ENCODE results near the gene PASD1.
"Not testable (repeated sequence)": the region's sequence is repeated elsewhere in the genome, so short reads cannot be mapped to it uniquely, and the experiment has no call there.

PASD1 gene

GRCh38 chrX:151621422-151621821, 57.9 kb downstream of the PASD1 start:
- DNase-seq (ENCODE audit: low spot score): no peak

GRCh38 chrX:151624677-151625076, 61.2 kb downstream of the PASD1 start:
- DNase-seq (ENCODE audit: low spot score): no peak

- DNase-seq (ENCODE audit: low spot score): no peak
Observed at GRCh38 chrX:151631822-151632221, 68.3 kb downstream of the PASD1 start.

GRCh38 chrX:151633157-151633556, 69.7 kb downstream of the PASD1 start:
- DNase-seq (ENCODE audit: low spot score): no peak

GRCh38 chrX:151634937-151635336, 71.5 kb downstream of the PASD1 start:
- DNase-seq (ENCODE audit: low spot score): no peak

- DNase-seq (ENCODE audit: low spot score): no peak
Observed at GRCh38 chrX:151641564-151641963, 78.1 kb downstream of the PASD1 start.

- DNase-seq (ENCODE audit: low spot score): no peak
Observed at GRCh38 chrX:151675121-151675746, 111.8 kb downstream of the PASD1 start.

- DNase-seq (ENCODE audit: low spot score): no peak
Observed at GRCh38 chrX:151676196-151676595, 112.7 kb downstream of the PASD1 start.

- no peak for DNase-seq (ENCODE audit: low spot score)
Observed at GRCh38 chrX:151679798-151680402, 116.4 kb downstream of the PASD1 start.

- peak; percentile 15 for DNase-seq (ENCODE audit: low spot score)
Observed at GRCh38 chrX:151680805-151681204, 117.3 kb downstream of the PASD1 start.

- DNase-seq (ENCODE audit: low spot score): no peak
Observed at GRCh38 chrX:151687635-151688034, 124.2 kb downstream of the PASD1 start.

- DNase-seq (ENCODE audit: low spot score): no peak
Observed at GRCh38 chrX:151688695-151689094, 125.2 kb downstream of the PASD1 start.

GRCh38 chrX:151692825-151693224, 129.3 kb downstream of the PASD1 start:
- DNase-seq (ENCODE audit: low spot score): no peak

- DNase-seq (ENCODE audit: low spot score): no peak
Observed at GRCh38 chrX:151694121-151694520, 130.6 kb downstream of the PASD1 start.

GRCh38 chrX:151694661-151695582, 131.4 kb downstream of the PASD1 start, which contains the start of gene PRRG3:
TSS of gene PRRG3 (plus strand) at chrX:151695458. CDS start at chrX:151698815, 3,357 bp downstream.
- no peak for DNase-seq (ENCODE audit: low spot score)

GRCh38 chrX:151695583-151696340, 132.3 kb downstream of the PASD1 start:
- no peak for DNase-seq (ENCODE audit: low spot score)

- not testable (repeated sequence) for DNase-seq (ENCODE audit: low spot score)
Observed at GRCh38 chrX:151697082-151697481, 133.6 kb downstream of the PASD1 start.

GRCh38 chrX:151697522-151697921, 134.0 kb downstream of the PASD1 start:
- DNase-seq (ENCODE audit: low spot score): no peak

- DNase-seq (ENCODE audit: low spot score): no peak
Observed at GRCh38 chrX:151698485-151698884, 135.0 kb downstream of the PASD1 start.

- DNase-seq (ENCODE audit: low spot score): no peak
Observed at GRCh38 chrX:151699746-151700145, 136.3 kb downstream of the PASD1 start.

GRCh38 chrX:151700581-151700980, 137.1 kb downstream of the PASD1 start:
- DNase-seq (ENCODE audit: low spot score): no peak

GRCh38 chrX:151701071-151701470, 137.6 kb downstream of the PASD1 start:
- DNase-seq (ENCODE audit: low spot score): no peak

Measured in HuH-7.5 (cell line).